Liver (tissue), 3 donors: ENCODE results near the gene GNB1L.

Experiments
- ATF3 ChIP-seq: IDR thresholded peaks from 2 replicates; pipeline ENCODE4 v1.6.1; 2016; ENCODE audit warnings: antibody characterized with exemption
- CTCF ChIP-seq: fragments of 150-350 bp; IDR thresholded peaks from 2 replicates; pipeline ENCODE4 v1.5.1; 2017; ENCODE audit warnings: improper control_type of control experiment, low read depth, low read length; ENCODE audit not compliant: missing input control
- NR2F2 ChIP-seq: IDR thresholded peaks from 2 replicates; pipeline ENCODE4 v1.6.1; 2016; ENCODE audit warnings: antibody characterized with exemption
- RAD21 ChIP-seq, 2 donors: IDR thresholded peaks; 2 replicates each; pipeline ENCODE4 v1.6.1; 2016; ENCODE audit warnings: antibody characterized with exemption in 2 of 2, mild to moderate bottlenecking in 2 of 2
- REST ChIP-seq: IDR thresholded peaks from 2 replicates; pipeline ENCODE4 v1.6.1; 2016; ENCODE audit warnings: antibody characterized with exemption, mild to moderate bottlenecking
- SP1 ChIP-seq: IDR thresholded peaks from 2 replicates; pipeline ENCODE4 v1.6.1; 2018; ENCODE audit warnings: antibody characterized with exemption, mild to moderate bottlenecking
- ZBTB33 ChIP-seq: IDR thresholded peaks from 2 replicates; pipeline ENCODE4 v1.6.1; 2016; ENCODE audit warnings: antibody characterized with exemption
- donor health status: healthy.
- donor health status: healthy.

GRCh38 chr22:19888131-19888746 is 33.6 kb upstream of the GNB1L start:
- TF ChIP-seq CTCF: no peak
- TF ChIP-seq RAD21 (IDR thresholded peaks at IDR 0.05): no peak
- TF ChIP-seq SP1: no peak
- TF ChIP-seq ZBTB33: no peak
- no peak for TF ChIP-seq ATF3
- TF ChIP-seq REST: no peak
- no peak for TF ChIP-seq NR2F2
